22Rv1 (cell line): ENCODE measurements around the gene ABI3BP.

Source experiments
- CTCF ChIP-seq: fragments of 450-650 bp; IDR thresholded peaks from 2 replicates; pipeline ENCODE4 v1.5.1; 2017; ENCODE audit warnings: mild to moderate bottlenecking
- ZFX ChIP-seq: fragments of 450-650 bp; IDR thresholded peaks from 2 replicates; pipeline ENCODE4 v1.6.1; 2017; ENCODE audit warnings: antibody characterized with exemption, borderline replicate concordance

- TF ChIP-seq CTCF (no peak), ZFX (no peak)
Observed at GRCh38 chr3:101011136-101011535, 17.9 kb upstream of the ABI3BP start.
